H7 (cell line): ENCODE measurements around the gene SPATA31E1. TPM values are rescaled to one million over a fixed set of nuclear protein-coding genes. Genes with fewer than 3 reads are reported as not detected.

Experiments
- DNase-seq: peaks from one replicate; pipeline ENCODE4 v3.0.0; 2012
- H3K27me3 ChIP-seq: 2 replicates; pipeline ENCODE4 v1.6.0; 2011; ENCODE audit warnings: mild to moderate bottlenecking, low read length; ENCODE audit not compliant: control insufficient read depth, insufficient read depth
- H3K36me3 ChIP-seq: replicated peaks from 2 replicates; pipeline ENCODE4 v1.5.1; 2011; ENCODE audit warnings: low read length; ENCODE audit not compliant: control insufficient read depth, insufficient read depth
- H3K4me3 ChIP-seq: 2 replicates; pipeline ENCODE4 v1.5.1; 2011; ENCODE audit warnings: low read depth, mild to moderate bottlenecking, control low read depth, low read length, moderate library complexity; ENCODE audit not compliant: insufficient read depth
- total RNA-seq: library from RNA; depleted of rRNA; stranded (reverse); fragments of >200 nt; shearing (Covaris generic); gene quantifications from 2 replicates; pipeline ENCODE4 v1.2.3, GENCODE V29; 2014

The SPATA31E1 gene
- total RNA-seq, 1 experiment from 2014 or later: not detected

DNA sequence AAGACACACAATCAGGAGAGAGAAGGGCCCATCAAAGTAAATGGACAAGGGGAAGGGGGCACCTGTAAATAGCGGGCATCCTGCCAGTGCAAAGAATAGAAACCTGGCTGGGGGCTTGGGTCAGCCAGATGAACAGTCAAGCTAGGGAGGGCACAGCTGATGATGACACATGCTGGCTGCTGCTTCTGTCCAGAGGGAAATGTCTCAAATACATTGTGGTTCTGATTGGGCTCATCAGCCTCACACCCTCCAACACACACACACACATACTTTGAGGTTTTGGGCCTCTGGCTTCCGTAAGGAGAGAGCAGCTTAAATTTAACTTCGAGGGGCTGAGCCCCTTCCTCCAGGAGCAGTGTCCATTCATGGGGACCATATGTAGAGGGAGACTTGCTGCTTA lies 27.6 kb upstream of the SPATA31E1 start:
- no peak for DNase-seq
- no peaks in the 10 kb centered on the region for H3K36me3 ChIP-seq
- H3K4me3 ChIP-seq: no peak overlapping the region
- no peaks in the 10 kb centered on the region for H3K27me3 ChIP-seq

DNA sequence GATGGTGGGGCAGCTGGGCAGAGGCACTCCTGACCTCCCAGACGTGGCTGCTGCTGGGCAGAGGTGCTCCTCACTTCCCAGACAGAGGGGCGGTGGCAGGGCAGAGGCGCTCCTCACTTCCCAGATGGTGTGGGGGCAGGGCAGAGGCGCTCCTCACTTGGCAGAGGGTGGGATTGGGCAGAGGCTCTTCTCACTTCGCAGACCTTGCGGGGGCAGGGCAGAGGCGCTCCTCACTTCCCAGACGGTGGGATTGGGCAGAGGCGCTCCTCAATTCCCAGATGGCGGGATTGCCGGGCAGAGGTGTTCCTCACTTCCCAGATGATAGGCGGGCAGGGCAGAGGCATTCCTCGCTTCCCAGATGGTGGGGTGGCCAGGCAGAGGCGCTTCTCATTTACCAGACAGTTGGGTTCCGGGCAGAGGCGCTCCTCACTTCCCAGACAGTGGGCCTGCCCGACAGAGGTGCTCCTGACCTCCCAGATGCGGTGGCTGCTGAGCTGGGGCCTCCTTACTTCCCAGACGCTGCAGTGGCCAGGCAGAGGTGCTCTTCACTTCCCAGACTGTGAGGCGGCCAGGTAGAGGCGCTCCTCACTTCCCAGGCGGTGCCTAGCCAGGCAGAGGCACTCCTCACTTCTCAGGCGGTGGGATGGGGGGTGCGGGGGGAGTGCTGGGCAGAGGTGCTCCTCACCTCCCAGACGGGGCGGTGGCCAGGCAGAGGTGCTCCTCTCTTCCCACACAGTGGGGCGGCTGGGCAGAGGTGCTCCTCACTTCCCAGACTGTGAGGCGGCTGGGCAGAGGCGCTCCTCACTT lies 25.3 kb upstream of the SPATA31E1 start:
- Histone ChIP-seq H3K27me3 (no peaks in the 10 kb centered on the region), H3K36me3 (no peaks in the 10 kb centered on the region), H3K4me3 (no peak overlapping the region)
- no peak for DNase-seq

DNA sequence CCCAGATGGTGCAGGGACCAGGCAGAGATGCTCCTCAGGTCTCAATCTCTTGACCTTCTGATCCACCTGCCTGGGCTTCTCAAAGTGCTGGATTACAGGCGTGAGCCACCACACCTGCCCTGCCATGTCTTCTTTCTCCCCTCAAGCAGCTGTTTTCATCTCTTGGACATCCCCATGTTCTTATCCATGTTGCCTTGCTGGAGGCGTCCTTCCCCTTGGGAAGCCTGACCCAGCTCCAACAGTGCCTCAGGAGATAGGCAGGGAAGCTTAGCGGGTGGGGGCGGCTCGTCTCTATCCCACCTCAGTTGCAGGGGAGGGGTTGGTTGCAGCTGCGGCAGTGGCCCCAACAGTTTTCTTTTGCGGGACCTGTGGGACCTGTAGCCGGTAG lies 24.7 kb upstream of the SPATA31E1 start:
- no peaks in the 10 kb centered on the region for H3K27me3 ChIP-seq
- no peak for DNase-seq
- no peak overlapping the region for H3K4me3 ChIP-seq
- no peaks in the 10 kb centered on the region for H3K36me3 ChIP-seq

DNA sequence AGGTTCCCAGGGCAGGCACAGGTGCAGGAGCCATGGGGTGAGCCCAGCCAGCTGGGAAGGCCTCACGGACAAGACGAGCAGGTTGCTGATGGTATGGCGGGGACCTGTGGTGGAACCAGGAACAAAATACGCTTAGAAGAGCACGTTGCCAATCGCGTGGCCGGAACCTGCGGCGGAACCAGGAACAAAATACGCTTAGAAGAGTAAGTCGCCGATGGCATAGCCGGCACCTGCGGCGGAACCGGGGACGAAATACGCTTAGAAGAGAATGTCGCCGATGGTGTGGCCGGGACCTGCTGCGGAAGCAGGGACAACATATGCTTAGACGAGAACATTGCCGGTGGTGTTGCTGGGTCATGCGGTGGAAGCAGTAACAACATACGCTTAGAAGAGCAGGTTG lies 23.5 kb upstream of the SPATA31E1 start:
- DNase-seq: no peak
- no peaks in the 10 kb centered on the region for H3K36me3 ChIP-seq
- no peaks in the 10 kb centered on the region for H3K27me3 ChIP-seq
- H3K4me3 ChIP-seq: no peak overlapping the region

DNA sequence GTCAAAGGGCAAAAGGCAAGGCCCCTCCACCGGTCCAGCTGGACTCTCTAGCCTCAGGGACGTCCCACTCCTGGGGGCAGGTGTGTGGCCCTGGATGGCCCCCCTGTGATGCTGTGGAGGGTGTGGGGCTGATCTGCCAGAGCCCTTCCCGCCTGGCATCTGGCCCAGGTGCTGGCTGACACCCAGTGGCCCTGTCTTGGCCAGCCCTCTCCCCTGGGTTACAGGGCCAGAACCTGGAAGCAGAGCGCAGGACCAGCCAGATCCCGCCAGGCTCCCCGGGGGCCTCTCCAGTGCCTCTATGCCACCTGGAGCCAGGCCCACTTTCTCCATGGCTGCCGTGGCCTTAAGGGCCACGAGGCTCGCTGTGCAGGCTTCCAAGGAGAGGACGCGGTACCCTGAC lies 22.9 kb upstream of the SPATA31E1 start:
- Histone ChIP-seq H3K27me3 (no peaks in the 10 kb centered on the region), H3K4me3 (no peak overlapping the region), H3K36me3 (no peaks in the 10 kb centered on the region)
- no peak for DNase-seq

DNA sequence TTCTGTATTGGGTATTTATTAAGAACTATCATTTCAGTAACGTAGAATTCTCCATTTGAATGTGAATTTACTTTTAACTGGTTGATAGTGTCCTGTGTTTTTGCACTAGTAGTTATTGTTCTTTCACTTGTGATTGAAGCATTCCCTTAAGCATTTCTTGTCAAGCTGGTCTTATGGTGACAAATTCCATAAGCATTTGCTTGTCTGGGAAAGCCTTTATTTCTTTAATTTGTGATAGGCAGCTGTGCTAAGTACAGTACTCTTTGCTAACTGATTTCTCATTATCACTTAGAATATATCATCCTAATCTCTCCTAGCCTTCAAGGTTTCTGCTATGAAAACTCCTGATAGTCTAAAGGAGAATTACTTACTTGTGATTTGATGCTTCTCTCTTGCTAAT lies 21.3 kb upstream of the SPATA31E1 start:
- Histone ChIP-seq H3K36me3 (no peaks in the 10 kb centered on the region), H3K4me3 (no peak overlapping the region), H3K27me3 (no peaks in the 10 kb centered on the region)
- no peak for DNase-seq

DNA sequence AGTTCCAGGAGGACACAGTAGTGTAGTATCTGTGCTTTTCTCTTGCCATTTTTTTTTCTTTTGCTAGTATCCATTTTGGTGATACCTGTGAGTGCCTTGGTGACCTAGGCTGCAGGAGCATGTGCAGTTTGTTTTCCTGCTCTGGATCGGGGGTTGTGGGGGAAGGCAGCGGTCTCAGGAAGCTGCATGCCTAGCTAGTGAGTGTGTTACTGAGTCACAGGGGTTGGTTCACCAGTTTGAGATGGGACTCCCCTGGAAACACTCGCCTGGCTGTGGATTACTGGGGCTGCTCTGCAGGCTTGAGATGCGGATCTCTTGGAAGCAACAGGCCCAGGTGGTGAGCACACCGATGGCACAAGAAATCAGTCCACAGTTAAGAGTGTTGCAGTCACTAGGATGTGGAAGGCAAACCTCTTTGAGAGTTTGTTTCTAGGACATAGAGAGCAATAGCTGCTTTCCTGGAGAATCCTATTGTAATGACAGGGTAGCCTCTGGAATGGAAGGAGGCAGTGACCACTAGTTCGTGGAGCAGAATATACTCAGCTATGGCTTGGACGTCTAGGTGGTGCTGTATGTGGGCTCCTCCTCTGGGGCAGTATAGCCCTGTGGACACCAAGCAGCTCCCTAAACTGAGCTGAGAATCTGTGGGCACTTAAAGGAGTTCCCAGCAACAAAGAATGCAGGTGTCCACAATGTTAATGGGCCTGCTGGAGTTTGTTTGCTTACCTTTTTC lies 20.0 kb upstream of the SPATA31E1 start:
- H3K27me3 ChIP-seq: no peaks in the 10 kb centered on the region
- DNase-seq: peak; percentile 29
- no peaks in the 10 kb centered on the region for H3K36me3 ChIP-seq
- no peak overlapping the region for H3K4me3 ChIP-seq

DNA sequence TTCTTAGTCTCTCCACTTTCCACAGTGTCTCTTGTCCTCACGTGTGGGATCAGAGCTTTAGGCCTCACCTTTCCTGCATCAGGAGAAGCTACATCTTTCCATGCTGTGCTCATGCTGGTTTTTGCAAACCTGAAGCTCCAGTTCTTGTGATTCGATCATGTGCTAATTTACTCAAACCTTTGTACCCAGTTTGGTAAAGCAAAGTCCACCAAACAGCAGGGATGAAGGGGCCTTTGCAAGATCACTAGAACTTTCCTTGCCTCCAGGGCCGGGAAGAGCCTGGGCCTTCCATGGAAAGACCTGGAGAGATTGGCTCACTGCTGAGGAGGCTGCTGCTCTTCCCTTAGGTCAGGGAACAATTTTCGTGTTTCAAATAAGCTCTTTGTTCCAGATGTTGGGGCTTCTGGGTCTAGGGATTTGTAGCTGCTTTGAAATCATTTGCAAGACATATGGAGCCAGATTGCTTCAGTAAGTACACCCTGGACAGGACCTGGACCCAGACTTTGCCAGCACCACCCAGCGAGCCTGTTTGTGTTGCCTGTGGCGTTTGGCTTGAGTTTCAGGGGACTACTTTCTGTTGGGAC lies 18.7 kb upstream of the SPATA31E1 start:
- no peaks in the 10 kb centered on the region for H3K27me3 ChIP-seq
- DNase-seq: no peak
- no peaks in the 10 kb centered on the region for H3K36me3 ChIP-seq
- H3K4me3 ChIP-seq: no peak overlapping the region

DNA sequence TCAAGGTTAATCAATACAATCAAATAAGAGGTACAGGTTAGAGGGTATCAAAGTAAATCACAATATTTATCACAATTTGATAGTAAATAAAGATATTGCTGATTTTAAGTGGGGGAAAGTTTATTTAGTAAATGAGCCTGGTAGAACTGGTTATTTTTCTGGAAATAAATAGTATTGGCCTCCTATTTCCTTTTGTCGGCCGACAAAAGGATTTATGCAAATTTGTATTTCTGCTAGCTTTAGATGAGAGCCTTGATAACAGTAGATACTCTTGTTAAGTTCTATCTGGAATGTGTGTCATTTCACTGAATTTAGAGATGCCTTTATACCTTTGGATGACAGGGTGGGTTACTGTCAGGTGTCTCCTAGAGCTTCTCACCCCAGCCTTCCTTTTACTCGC lies 17.8 kb upstream of the SPATA31E1 start:
- no peak for DNase-seq
- Histone ChIP-seq H3K27me3 (no peaks in the 10 kb centered on the region), H3K36me3 (no peaks in the 10 kb centered on the region), H3K4me3 (no peak overlapping the region)

DNA sequence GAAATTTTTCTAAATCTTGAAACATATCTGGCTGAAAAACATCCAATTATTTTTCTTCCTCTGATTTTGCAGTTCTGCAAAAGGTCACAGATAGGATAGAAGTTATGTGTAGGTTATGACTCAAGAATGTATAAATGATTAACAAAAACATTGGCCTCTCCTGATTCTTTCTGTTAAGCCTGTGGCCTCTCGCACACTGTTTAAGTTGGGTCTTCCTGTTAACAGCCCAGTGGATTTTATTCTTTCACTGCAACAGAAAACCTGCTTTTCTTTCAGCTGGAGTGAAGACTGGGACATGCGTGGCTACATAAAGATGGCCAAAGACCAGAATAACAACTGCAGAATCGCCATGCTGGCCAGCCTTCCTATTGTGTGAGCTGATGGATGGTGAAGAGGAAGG lies 17.1 kb upstream of the SPATA31E1 start:
- H3K4me3 ChIP-seq: no peak overlapping the region
- no peak for DNase-seq
- H3K36me3 ChIP-seq: no peaks in the 10 kb centered on the region
- no peaks in the 10 kb centered on the region for H3K27me3 ChIP-seq

DNA sequence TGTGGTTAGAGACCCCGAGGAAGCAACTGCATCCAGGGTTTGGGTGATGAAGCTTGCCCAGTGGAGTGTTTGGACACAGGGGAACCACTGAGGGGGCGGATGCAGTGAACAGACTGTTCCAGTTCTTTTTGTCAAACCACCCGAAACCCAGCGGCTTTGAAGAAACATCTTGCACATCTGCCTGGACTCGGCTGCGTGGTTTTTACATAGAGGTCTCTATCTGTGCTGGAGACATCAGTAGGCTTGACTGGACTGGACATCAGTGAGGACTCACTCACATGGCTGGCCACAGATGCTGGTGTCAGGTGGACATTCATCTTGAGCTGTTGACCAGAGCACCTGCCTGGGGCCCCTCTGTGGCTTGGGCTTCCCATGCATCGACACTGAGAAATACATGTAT lies 15.3 kb upstream of the SPATA31E1 start:
- no peak for DNase-seq
- H3K36me3 ChIP-seq: no peaks in the 10 kb centered on the region
- no peak overlapping the region for H3K4me3 ChIP-seq
- H3K27me3 ChIP-seq: no peaks in the 10 kb centered on the region

DNA sequence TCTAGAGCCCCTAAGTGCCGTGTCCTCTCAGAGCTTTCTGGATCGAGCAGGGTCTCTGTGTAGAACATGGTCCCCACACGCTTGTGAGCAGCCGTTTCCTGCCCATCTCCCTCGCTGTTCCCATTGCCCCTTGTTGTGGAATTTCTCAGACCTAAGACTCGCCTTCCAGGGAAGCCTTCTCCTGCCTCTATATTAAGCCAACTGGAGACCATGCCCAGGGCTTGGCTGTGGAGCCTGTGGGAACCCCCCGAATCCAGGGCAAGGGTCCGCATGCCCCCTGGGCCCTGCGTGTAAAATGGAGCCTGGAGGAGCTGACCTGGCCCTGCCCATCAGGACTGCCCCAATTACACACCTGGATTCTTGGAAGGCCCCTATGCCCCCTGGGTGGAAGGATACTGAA lies 14.5 kb upstream of the SPATA31E1 start:
- no peaks in the 10 kb centered on the region for H3K27me3 ChIP-seq
- H3K4me3 ChIP-seq: no peak overlapping the region
- peak; percentile 17 for DNase-seq
- no peaks in the 10 kb centered on the region for H3K36me3 ChIP-seq

DNA sequence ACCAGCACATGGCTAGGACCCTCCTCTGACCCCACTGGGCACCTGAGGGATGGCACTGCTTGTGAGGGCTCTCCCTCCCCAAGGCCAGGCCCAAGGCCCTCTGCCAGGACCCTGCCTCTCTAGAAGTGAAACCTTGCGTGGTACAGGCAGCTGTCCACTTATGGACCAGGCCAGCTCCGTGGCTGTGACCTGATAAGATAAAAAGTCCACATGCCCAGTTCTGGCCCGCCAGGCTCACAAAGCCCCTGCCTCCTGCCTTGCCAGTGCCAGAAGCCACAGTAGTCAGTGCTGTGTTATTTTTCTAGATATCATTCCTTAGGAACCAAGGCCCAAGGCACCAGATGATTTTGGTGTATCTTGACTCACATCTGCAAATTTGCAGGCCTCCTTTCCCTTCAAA lies 14.0 kb upstream of the SPATA31E1 start:
- no peaks in the 10 kb centered on the region for H3K36me3 ChIP-seq
- H3K27me3 ChIP-seq: no peaks in the 10 kb centered on the region
- no peak overlapping the region for H3K4me3 ChIP-seq
- no peak for DNase-seq

DNA sequence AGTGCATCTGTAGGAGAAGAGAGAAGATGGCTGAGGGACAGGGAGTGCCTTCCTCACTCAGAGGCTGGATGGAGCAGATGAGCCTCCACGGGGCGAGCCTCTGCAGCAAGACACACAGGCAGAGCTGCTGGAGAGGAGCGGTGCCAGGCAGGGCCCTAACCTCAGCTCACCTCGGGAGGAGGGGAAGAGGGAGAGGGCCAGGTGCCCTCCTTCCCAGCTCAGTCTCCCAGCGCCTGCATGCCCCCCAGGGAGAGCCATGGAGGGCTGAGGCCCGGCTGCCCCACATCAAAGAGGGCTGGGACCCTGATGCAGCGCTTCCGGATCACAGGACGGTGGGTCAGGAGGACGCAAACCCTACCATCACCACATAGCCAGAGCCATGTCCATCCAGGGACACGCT lies 13.6 kb upstream of the SPATA31E1 start:
- peak; percentile 47 for DNase-seq
- H3K4me3 ChIP-seq: no peak overlapping the region
- H3K36me3 ChIP-seq: no peaks in the 10 kb centered on the region
- no peaks in the 10 kb centered on the region for H3K27me3 ChIP-seq

DNA sequence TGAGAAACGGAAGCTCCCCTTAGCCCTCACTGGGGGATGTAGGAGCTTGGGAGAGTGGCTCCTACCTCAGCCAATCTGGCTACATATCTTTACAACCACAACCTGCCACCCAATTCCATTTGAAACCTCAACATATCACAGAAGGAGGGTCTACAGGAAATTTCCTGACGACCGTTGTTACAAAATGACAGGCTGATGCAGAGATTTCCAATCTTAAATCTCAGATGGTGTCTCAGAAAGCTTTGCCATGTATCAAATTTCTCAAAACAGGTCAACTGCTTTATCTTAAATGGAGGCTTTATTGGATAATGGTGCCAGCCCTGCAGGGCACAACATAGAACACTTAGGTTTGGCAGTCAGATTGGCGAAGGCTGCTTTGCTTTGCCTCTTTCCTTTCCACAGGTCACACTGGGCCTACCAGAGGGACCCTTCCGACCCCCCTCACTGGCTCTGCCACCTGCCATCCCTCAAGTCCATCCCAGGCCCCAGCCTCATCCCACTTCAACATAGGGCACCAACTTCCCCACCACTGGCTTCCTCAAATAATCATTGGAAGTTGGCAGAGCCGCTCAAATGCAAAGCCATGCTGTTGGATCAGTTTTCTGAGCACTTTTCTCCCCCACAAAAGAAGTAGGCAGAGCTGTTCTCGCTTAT lies 11.1 kb upstream of the SPATA31E1 start:
- Histone ChIP-seq H3K27me3 (no peaks in the 10 kb centered on the region), H3K36me3 (no peaks in the 10 kb centered on the region), H3K4me3 (no peak overlapping the region)
- DNase-seq: no peak
